IMR-90 (cell line): ENCODE measurements around the gene PCDH12. TPM values are rescaled to one million over a fixed set of nuclear protein-coding genes. Genes with fewer than 3 reads are reported as not detected.

Experiments
- ATAC-seq: fragments of 200-7000 bp; cut with Tn5 transposase; 2 replicates; pipeline ENCODE4 v1.9.1; 2020; ENCODE audit warnings: low read depth, mild to moderate bottlenecking, moderate library complexity
- BruUV-seq: library from RNA; stranded (reverse); fragments of 400-500 nt; replicated peaks from 2 replicates; lab custom pipeline; 2021; lab: Mats Ljungman, UMichigan
- CTCF ChIA-PET: fragments of 300-600 bp; formaldehyde crosslinking; extraction: SDS; loops from one replicate; lab custom pipeline; 2021; ENCODE audit warnings: antibody characterized with exemption; lab: Yijun Ruan, JAX
- POLR2A ChIA-PET: fragments of 300-600 bp; sonication (Branson Sonifier 250); formaldehyde crosslinking; loops from one replicate; lab custom pipeline; 2022; ENCODE audit warnings: antibody characterized with exemption; ENCODE audit not compliant: unreplicated experiment; lab: Charles Lee
- DNase-seq: peaks from one replicate; pipeline ENCODE4 v3.0.0; 2013
- H2AFZ ChIP-seq: replicated peaks from 2 replicates; pipeline ENCODE3; 2013; ENCODE audit warnings: low read length, mild to moderate bottlenecking; ENCODE audit not compliant: poor library complexity
- H2AK5ac ChIP-seq: 2 replicates; pipeline ENCODE4 v1.6.1; 2013; ENCODE audit warnings: low read depth, low read length, inconsistent platforms
- H2AK9ac ChIP-seq: replicated peaks from 2 replicates; pipeline ENCODE3; 2013; ENCODE audit warnings: mild to moderate bottlenecking, low read depth, low read length, moderate library complexity; ENCODE audit not compliant: poor library complexity
- H2BK120ac ChIP-seq: 2 replicates; pipeline ENCODE4 v1.6.1; 2013; ENCODE audit warnings: low read depth, low read length, inconsistent platforms
- H2BK15ac ChIP-seq: 3 replicates; pipeline ENCODE4 v1.6.1; 2013; ENCODE audit warnings: low read depth, low read length, inconsistent platforms
- H2BK20ac ChIP-seq: 2 replicates; pipeline ENCODE4 v1.6.1; 2013; ENCODE audit warnings: low read depth, mild to moderate bottlenecking, inconsistent platforms, low read length, moderate library complexity
- H2BK5ac ChIP-seq: 2 replicates; pipeline ENCODE4 v1.6.1; 2013; ENCODE audit warnings: mild to moderate bottlenecking, low read depth, low read length, inconsistent platforms; ENCODE audit not compliant: poor library complexity, severe bottlenecking
- H3K14ac ChIP-seq: replicated peaks from 2 replicates; pipeline ENCODE4 v1.6.1; 2013; ENCODE audit warnings: low read depth, low read length, inconsistent platforms
- H3K18ac ChIP-seq: 2 replicates; pipeline ENCODE4 v1.6.1; 2013; ENCODE audit warnings: low read depth, low read length, control low read depth
- H3K23ac ChIP-seq: 2 replicates; pipeline ENCODE4 v1.6.1; 2013; ENCODE audit warnings: low read depth, low read length, inconsistent platforms
- H3K27ac ChIP-seq: 2 replicates; pipeline ENCODE4 v1.5.1; 2013; ENCODE audit warnings: mild to moderate bottlenecking, control low read depth, low read length; ENCODE audit not compliant: insufficient read depth
- H3K27me3 ChIP-seq: 2 replicates; pipeline ENCODE4 v1.6.1; 2013; ENCODE audit warnings: low read length; ENCODE audit not compliant: control insufficient read depth, insufficient read depth
- H3K36me3 ChIP-seq: 2 replicates; pipeline ENCODE4 v1.6.1; 2013; ENCODE audit warnings: low read length, mixed read lengths; ENCODE audit not compliant: control insufficient read depth, insufficient read depth
- H3K4ac ChIP-seq: 2 replicates; pipeline ENCODE4 v1.6.1; 2013; ENCODE audit warnings: low read depth, low read length, inconsistent platforms
- H3K4me1 ChIP-seq: 2 replicates; pipeline ENCODE4 v1.6.1; 2013; ENCODE audit warnings: low read length, mixed read lengths; ENCODE audit not compliant: control insufficient read depth, insufficient read depth
- H3K4me2 ChIP-seq: 2 replicates; pipeline ENCODE4 v1.6.1; 2013; ENCODE audit warnings: low read depth, mild to moderate bottlenecking, control low read depth, low read length, moderate library complexity
- H3K4me3 ChIP-seq: 2 replicates; pipeline ENCODE4 v1.5.1; 2013; ENCODE audit warnings: low read depth, mild to moderate bottlenecking, control low read depth, low read length, moderate library complexity; ENCODE audit not compliant: insufficient read depth
- H3K56ac ChIP-seq: 2 replicates; pipeline ENCODE4 v1.6.1; 2013; ENCODE audit warnings: low read length, inconsistent platforms; ENCODE audit not compliant: insufficient read depth; ENCODE audit errors: extremely low read depth
- H3K79me1 ChIP-seq, 2 experiments: 2 replicates each; pipeline ENCODE4 v1.6.1; 2013; ENCODE audit warnings: low read length in 2 of 2, inconsistent platforms in 1 of 2, low read depth in 1 of 2
- H3K9ac ChIP-seq: 2 replicates; pipeline ENCODE4 v1.6.1; 2013; ENCODE audit warnings: low read depth, low read length, control low read depth
- H3K9me1 ChIP-seq: 2 replicates; pipeline ENCODE4 v1.6.1; 2013; ENCODE audit warnings: low read length, inconsistent platforms; ENCODE audit not compliant: insufficient read depth
- H3K9me3 ChIP-seq: 2 replicates; pipeline ENCODE4 v1.6.1; 2013; ENCODE audit warnings: low read length; ENCODE audit not compliant: control insufficient read depth, insufficient read depth
- H4K20me1 ChIP-seq: 2 replicates; pipeline ENCODE4 v1.6.1; 2013; ENCODE audit warnings: low read length, inconsistent platforms; ENCODE audit not compliant: insufficient read depth
- H4K5ac ChIP-seq: 2 replicates; pipeline ENCODE4 v1.6.1; 2013; ENCODE audit warnings: mild to moderate bottlenecking, low read depth, low read length, control low read depth
- H4K8ac ChIP-seq, 2 experiments: 2 replicates each; pipeline ENCODE4 v1.6.1; 2013; ENCODE audit warnings: low read depth in 2 of 2, low read length in 2 of 2, control low read depth in 1 of 2, inconsistent platforms in 1 of 2
- H4K91ac ChIP-seq: 2 replicates; pipeline ENCODE4 v1.6.1; 2013; ENCODE audit warnings: low read depth, low read length, inconsistent platforms; ENCODE audit not compliant: insufficient read depth
- CEBPB ChIP-seq: IDR thresholded peaks from 2 replicates; pipeline ENCODE4 v1.6.1; 2012; ENCODE audit warnings: low read depth, low read length, improper control_type of control experiment
- MXI1 ChIP-seq: IDR thresholded peaks from 2 replicates; pipeline ENCODE4 v1.6.1; 2012; ENCODE audit warnings: low read depth, mild to moderate bottlenecking, low read length, moderate library complexity, borderline replicate concordance
- SMC3 ChIP-seq: fragments of 150-350 bp; IDR thresholded peaks from 2 replicates; pipeline ENCODE4 v1.6.1; 2016; ENCODE audit warnings: low read depth, mild to moderate bottlenecking, antibody characterized with exemption, low read length, moderate library complexity
- WGBS, 2 experiments: methylation state at CpG; one replicate each; pipeline versions ENCODE4 v1.1.5 to v1.1.7; 2013; ENCODE audit warnings: missing lambda C conversion rate in 2 of 2; ENCODE audit not compliant: insufficient read length in 1 of 2; ENCODE audit errors: extremely low coverage in 2 of 2; 5-methylcytosine and 5-hydroxymethylcytosine counted together
- dilution Hi-C: fragments of 300-500 bp; cut with HindIII; formaldehyde crosslinking; loops from one replicate; pipeline ENCODE4 v1.14.3; 2018; ENCODE audit warnings: low sequenced_read_pairs; ENCODE audit not compliant: unreplicated experiment
- in situ Hi-C: fragments of 300-500 bp; cut with MboI; formaldehyde crosslinking; loops from 3 replicates; pipeline ENCODE4 v1.14.3; 2019; ENCODE audit warnings: low sequenced_read_pairs, inconsistent platforms, mixed read lengths
- intact Hi-C: fragments of 100-400 bp; cut with micrococcal nuclease; formaldehyde crosslinking; loops from 2 replicates; pipeline ENCODE4 v1.10.0; 2022
- polyA plus RNA-seq, 3 experiments: library from polyadenylated mRNA; depleted of rRNA; stranded (reverse); fragments of >200 nt; gene quantifications; 2 replicates each; pipeline ENCODE4 v1.2.3, GENCODE V29; 2012; ENCODE audit warnings: low replicate concordance in 1 of 3
- total RNA-seq: library from RNA; depleted of rRNA; stranded (reverse); fragments of >200 nt; gene quantifications from 2 replicates; pipeline ENCODE4 v1.2.3, GENCODE V29; 2012

PCDH12 gene
- total and polyA plus RNA-seq, 2 of the 4 experiments (the other 2 are of a cell fraction) = 0.02 to 0.18 TPM

DNA sequence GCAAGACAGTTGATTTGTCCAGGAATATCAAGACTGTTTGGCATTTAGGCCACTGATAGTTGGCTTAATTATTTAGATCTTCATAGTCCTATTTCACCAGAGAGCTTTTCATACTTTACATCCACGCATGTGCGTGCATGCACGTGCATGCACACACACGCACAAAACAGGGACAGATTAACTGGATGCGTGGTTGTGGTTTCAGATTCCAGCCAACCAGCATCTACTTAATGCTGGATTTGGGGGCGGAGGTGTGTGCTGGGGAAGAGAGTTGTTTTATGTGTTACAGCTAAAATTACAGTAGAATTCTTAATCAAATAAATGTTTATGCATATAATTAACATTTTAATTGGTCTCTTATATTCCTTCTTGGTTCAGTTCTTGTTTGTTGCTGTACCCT lies 18.2 kb upstream of the PCDH12 start:
- Histone ChIP-seq H4K91ac (no peak overlapping the region), H3K4me3 (no peak overlapping the region), H3K4me1 (peaks cover 8% of the 10 kb centered on the region), H3K56ac (no peak overlapping the region), H3K9ac (no peak overlapping the region), H4K20me1 (peaks cover 15% of the 10 kb centered on the region; the same call in 1 of the 2 replicates), H3K9me3 (no peaks in the 10 kb centered on the region), H3K18ac (no peak overlapping the region), H4K5ac (no peak overlapping the region), H3K9me1 (peaks cover 3% of the 10 kb centered on the region), H3K4ac (no peak overlapping the region), H3K79me1 (peaks cover 33 to 65% of the 10 kb centered on the region in 2 experiments), H2BK5ac (no peak overlapping the region), H3K27ac (no peak overlapping the region), H2AK5ac (no peak overlapping the region), H4K8ac (no peak overlapping the region), H2BK15ac (no peak overlapping the region), H3K27me3 (no peaks in the 10 kb centered on the region), H2BK120ac (no peak overlapping the region), H3K36me3 (peaks cover 30% of the 10 kb centered on the region), H3K4me2 (no peak overlapping the region), H2AFZ (no peak overlapping the region), H2AK9ac (no peak overlapping the region), H3K23ac (no peak overlapping the region), H3K14ac (no peak overlapping the region), H2BK20ac (no peak overlapping the region)
- ATAC-seq (no peak), DNase-seq (no peak)
- TF ChIP-seq SMC3 (no peak), CEBPB (no peak), MXI1 (no peak)
- dilution Hi-C loops = loop anchor here (25.0 kb wide), 1 partner anchor 161 kb away; no protein-coding TSS in a partner anchor
- BruUV-seq = no TSS peak
- ChIA-PET POLR2A (no interaction called here), CTCF (interaction anchor here (0.6 to 0.9 kb wide), 2 partner anchors 14 to 16 kb away, joined by 3 read pairs; no protein-coding TSS in a partner anchor)
- WGBS, 2 experiments = no CpG with 5 or more reads among the region's 6 CpGs
- in situ Hi-C loops = no loop called here
- intact Hi-C loops = no loop called here
